Measurements from ENCODE around the gene SRSF5.

DNA sequence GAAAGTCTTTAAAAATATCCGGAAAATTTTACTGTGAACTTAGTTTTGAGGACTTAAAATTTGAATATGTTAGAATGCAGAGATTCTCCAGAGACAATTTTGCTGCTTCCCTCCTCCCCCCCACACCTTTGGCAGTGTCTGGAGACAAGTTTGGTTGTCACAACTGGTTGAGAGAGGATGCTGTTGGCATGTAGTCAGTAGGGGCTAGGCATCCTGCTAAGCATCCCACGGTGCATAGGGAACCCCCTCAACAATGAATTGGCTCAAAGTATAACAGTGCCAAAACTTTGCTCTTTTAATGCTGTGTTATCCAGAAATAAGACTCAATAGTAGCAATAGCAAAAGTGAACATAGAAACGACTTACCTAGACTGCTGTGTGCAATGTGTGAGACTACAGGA lies 3.6 kb downstream of the SRSF5 start:
- TF ChIP-seq CTCF (IDR thresholded peaks at IDR 0.05) (no peak), POLR2A (IDR thresholded peaks at IDR 0.05) (no peak), POLR2AphosphoS5 (IDR thresholded peaks at IDR 0.05) (no peak)
